Measurements from ENCODE around the gene CASK. TPM values are rescaled to one million over a fixed set of nuclear protein-coding genes. Genes with fewer than 3 reads are reported as not detected.

The CASK gene
- total and polyA plus RNA-seq, 9 of the 15 experiments (the other 6 are each of a cell fraction or from before 2014, with no cell fraction given), result 1.3 to 7.4 (median 5.2) TPM

GRCh38 chrX:41716222-41716621 is 207.1 kb downstream of the CASK start:
- intact Hi-C loops (cut with micrococcal nuclease), result no loop called here
- Histone ChIP-seq H3K79me2 (ENCODE audit: control insufficient read depth, insufficient read depth, low read length) (no peaks in the 10 kb centered on the region), H3K36me3 (ENCODE audit: control insufficient read depth, insufficient read depth, low read length) (no peaks in the 10 kb centered on the region), H3K27ac (ENCODE audit: extremely low read depth, low read depth, low read length) (no peak overlapping the region), H2AFZ (ENCODE audit: low read depth, low read length) (no peak overlapping the region), H3K4me1 (replicated peaks in 1 of 2; ENCODE audit: control insufficient read depth in 2 of 2, insufficient read depth in 2 of 2, low read length in 2 of 2) (peaks cover 0 to 2% of the 10 kb centered on the region in 2 experiments; a peak in 2 of 5 replicates), H3K4me2 (ENCODE audit: insufficient read depth, low read length) (no peak overlapping the region), H3K4me3 (no peak overlapping the region), H3K9me3 (replicated peaks; ENCODE audit: control insufficient read depth, insufficient read depth, low read depth, low read length) (no peaks in the 10 kb centered on the region), H3K9ac (ENCODE audit: insufficient read depth in 1 of 2, low read depth in 2 of 2, low read length in 2 of 2) (no peak overlapping the region), H3K27me3 (ENCODE audit: control insufficient read depth in 2 of 2, insufficient read depth in 2 of 2, low read length in 2 of 2) (no peaks in the 10 kb centered on the region), H3K9me1 (ENCODE audit: control insufficient read depth, insufficient read depth, low read length) (no peaks in the 10 kb centered on the region), H4K20me1 (replicated peaks; ENCODE audit: control insufficient read depth, insufficient read depth, low read length) (no peaks in the 10 kb centered on the region)
- FAIRE-seq (no peak), ATAC-seq (no peak), DNase-seq (ENCODE audit: extremely low read depth in 1 of 4, low spot score in 3 of 4) (no peak)
- ChIA-PET CTCF (ENCODE audit: low intra/inter-chr PET ratio) (no interaction called here), POLR2A (no interaction called here)
- 25% methylated on average over 4 of the region's 5 CpGs for WGBS (ENCODE audit: insufficient coverage, low coverage, missing lambda C conversion rate)
- TF ChIP-seq PTBP1 (IDR thresholded peaks at IDR 0.05; ENCODE audit: low read depth, low read length) (no peak), HDAC2 (IDR thresholded peaks at IDR 0.05) (no peak), STAT6 (CRISPR knock-in tag; IDR thresholded peaks at IDR 0.05) (no peak), BHLHE40 (IDR thresholded peaks at IDR 0.05; ENCODE audit: low read length) (no peak), EGR1 (conservative IDR thresholded peaks at IDR 0.05) (no peak), ZNF79 (CRISPR knock-in tag; IDR thresholded peaks at IDR 0.05; ENCODE audit: low read depth) (no peak), CC2D1A (IDR thresholded peaks at IDR 0.05) (no peak), SMARCE1 (IDR thresholded peaks at IDR 0.05) (no peak)
- no TSS peak for BruUV-seq (replicated peaks)
- in situ Hi-C loops (cut with MboI), result no loop called here
